ENCODE results near the gene CECR2.
"Not testable (repeated sequence)": the region's sequence is repeated elsewhere in the genome, so short reads cannot be mapped to it uniquely, and the experiment has no call there.

CECR2 gene

DNA sequence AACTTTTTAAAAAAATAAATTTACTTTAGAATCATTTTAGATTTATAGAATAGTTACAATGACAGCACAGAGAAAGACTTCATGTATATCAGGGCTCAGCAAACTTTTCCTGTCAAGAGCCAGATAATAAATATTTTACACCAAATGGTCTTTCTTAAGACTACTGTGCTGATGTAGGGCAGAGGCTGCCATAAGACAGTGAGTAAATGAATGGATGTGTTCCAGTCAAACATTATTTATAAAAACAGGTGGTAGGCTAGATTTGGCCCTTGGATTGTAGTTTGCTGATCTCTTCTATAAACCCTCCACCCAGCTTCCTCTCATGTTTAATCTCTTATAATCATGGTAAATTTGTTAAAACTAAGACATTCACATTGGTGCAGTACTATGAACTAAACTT lies 33.0 kb downstream of the CECR2 start:
- DNase-seq (ENCODE audit: low spot score) = no peak

DNA sequence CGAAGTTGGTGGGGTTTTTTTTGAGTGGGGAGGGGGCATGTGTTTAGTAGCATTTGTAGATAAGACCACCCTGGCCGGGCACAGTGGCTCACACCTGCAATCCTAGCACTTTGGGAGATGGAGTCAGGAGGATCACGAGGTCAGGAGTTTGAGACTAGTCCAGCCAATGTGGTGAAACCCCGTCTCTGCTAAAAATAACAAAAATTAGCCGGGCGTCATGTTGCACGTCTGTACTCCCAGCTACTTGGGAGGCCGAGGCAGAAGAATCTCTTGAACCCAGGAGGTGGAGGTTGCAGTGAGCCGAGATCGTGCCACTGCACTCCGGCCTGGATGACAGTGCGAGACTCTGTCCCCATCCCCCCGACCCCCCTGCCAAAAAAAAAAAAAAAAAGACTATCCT lies 34.6 kb downstream of the CECR2 start:
- no peak for DNase-seq (ENCODE audit: low spot score)

DNA sequence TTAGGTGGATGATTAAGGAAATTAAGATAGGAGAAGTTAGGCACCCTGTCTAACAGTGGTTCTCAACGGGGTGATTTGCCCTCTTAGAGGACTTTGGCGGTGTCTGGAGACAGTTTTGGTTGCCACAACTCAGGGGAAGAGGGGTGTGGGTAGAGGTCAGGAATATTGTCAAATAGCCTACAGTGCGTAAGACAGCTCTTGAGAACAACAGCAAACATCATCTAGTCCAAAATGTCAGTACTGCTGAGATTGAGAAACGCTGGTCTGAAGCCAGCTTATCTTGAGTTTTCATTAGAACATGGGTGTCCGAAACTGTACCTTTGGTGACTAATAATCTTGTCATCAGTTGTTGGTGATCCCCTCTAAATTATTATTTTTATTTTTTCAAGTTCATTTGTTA lies 38.4 kb downstream of the CECR2 start:
- DNase-seq (ENCODE audit: low spot score) = no peak

DNA sequence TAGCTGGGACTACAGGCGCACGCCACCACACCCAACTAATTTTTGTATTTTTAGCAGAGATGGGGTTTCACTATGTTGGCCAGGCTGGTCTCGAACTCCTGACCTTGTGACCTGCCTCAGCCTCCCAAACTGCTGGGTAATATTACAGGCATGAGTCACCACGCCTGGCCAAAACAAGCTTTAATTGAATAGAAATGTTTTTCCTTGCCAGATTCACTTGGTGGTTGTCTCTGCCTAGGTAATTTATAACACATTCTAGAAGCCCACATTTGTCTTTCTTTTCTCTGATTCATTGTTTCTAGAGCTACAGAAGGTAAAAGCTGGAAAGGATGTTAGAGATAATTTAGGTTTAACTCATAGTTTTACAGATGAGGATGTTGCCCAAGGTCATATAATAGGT lies 41.3 kb downstream of the CECR2 start:
- no peak for DNase-seq (ENCODE audit: low spot score)

DNA sequence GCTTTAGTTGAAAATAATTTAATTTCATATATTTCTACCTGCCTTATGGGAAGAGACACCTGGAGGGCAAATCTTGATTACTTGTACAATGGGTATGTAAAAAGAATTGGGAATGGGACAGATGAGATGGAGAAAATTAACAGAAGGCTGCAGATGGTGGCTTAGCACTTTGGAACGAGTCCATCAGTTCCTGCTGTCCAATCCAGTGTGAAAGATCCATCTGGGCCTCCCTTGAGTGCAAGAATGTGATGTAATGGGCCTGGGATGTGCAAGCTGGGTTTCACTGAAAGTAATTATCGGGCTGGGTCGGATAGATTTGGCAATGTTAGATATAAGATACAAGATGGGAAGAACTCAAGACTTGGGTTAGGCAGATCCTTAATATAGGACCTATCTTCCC lies 42.0 kb downstream of the CECR2 start:
- DNase-seq (ENCODE audit: low spot score) = no peak

DNA sequence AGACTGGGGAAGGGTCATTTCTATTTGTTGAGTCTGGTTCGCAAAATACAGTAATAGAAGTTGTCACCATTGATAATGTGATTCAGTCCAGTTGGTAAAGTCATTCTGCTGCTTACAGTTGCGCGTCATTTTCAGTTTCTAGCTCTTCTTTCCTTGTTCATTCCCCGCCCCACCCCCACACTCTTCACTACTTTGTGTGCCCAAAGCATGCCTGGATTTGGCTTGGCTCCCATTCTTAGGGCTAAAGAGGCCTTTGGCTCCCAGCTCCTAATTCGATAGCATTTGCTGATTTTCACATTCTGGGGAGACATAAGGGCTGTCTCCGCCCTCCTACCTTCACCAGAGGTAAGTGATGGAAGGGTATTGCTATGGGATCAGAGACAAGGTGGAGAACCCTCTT lies 43.0 kb downstream of the CECR2 start:
- DNase-seq (ENCODE audit: low spot score) = no peak

DNA sequence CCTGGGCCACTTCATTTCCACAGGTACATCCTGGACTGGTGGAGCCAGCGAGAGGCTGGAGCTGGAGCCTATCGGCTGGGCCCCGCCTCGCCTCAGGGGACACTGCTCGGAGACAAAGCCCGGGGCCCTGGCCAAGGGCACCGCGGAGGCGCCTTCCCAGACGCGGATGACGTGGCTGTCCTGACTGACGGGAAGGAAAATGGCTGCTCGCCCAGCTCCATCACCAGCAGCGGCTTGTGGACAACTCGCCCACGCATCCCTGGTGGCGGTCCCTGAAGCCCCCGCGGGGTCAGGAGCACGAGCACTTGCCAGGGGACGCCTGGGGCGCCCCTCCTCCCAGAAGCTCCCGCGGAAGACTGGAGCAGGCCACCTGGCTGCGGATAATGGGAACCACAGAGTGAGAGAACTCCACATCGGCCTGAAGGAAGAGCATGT lies 49.6 kb downstream of the CECR2 start:
- DNase-seq (ENCODE audit: low spot score) = no peak

DNA sequence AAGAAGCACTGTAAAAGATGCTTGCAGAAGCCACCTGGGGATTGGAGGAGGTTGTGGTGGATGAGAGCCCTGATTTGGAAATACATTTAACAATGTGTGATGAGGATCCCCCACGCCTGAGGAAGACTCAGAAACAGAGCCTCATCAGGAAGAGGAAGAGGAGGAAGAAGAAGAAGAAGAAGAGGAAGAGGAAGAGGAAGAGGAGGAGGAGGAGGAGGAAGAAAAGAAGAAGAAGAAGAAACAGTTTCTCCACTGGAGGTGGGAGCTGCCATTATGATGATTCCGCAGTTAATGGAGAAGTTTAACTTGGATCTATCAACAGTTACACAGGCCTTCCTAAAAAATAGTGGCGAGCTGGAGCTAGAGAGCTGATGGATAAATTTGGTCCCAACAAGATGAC lies 50.1 kb downstream of the CECR2 start:
- DNase-seq (ENCODE audit: low spot score) = no peak

DNA sequence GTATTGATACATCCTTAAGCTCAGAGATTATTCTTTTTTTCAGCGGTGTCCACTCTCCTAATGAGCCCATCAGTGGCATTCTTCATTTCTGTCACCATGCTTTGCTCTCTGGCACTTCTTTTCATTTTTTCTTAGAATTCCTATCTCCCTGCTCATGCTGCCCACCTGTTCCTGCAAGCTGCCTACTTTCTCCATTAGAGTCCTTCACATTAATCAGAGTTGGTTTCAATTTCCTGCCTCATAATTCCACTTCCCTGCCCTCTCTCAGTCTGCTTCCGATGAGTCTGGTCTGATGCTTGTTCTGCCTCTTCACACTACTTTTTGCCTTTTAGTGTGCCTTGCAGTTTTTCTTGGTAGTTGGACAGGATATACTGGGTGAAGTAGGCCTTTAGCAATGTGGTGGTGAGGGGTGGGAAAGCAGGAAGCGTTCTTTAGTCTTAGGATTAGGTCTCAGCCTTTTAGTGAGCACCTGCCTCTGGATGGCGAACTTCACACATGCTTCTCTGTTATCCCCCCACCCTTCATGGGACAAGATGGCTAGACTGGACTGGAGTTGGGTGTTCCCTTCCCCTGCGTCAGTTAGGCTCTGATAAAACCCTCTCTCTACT lies 53.6 kb downstream of the CECR2 start:
- DNase-seq (ENCODE audit: low spot score) = no peak

DNA sequence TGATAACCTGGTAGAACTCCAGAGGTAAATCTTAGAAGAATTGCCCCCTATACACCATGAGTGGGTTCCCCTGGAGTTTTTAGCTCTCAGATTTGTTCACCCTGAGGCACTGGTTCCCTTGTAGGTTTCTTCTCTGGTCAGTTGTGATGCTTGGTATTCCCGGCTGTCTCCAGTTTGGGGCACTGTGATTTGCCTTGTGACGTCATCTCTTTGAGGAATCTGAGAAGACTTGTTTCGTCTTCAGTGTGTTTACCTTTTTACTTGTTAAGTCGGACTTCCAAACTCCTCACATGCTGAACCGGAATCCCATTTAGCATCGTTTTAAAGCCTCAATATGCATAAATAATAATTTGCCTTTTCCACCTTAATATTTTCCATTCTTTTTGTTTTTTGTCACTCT lies 54.4 kb downstream of the CECR2 start:
- DNase-seq (ENCODE audit: low spot score) = no peak

DNA sequence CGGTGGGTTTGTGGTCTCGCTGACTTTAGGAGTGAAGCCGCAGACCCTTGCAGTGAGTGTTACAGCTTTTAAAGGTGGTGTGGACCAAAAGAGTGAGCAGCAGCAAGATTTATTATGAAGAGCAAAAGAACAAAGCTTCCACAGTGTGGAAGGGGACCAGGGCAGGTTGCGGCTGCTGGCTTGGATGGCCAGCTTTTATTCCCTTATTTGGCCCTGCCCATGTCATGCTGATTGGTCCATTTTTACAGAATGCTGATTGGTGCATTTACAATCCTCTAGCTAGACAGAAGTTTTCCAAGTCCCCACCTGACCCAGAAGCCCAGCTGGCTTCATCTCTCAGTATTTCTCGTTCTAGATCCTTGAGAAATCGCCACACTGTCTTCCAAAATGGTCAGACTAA lies 58.3 kb downstream of the CECR2 start:
- not testable (repeated sequence) for DNase-seq (ENCODE audit: low spot score)

DNA sequence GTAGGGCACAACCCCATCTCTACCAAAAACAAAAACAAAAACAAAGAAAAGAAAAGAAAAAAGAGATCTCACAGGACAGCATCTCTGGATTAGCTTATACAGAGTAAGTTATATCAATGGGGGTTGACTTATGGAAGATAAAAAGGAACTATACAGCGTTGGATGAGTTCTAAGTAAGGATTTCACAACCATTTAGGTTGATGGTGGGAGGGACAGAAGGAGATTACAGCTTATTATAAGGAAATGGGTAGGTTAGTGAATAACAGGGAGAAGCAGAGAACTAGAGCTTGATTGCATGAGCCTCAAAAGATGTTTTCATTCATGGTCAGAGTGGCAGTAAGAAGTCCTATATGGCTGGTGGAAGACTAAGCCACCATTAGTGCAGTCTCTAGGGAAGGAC lies 60.3 kb downstream of the CECR2 start:
- no peak for DNase-seq (ENCODE audit: low spot score)

DNA sequence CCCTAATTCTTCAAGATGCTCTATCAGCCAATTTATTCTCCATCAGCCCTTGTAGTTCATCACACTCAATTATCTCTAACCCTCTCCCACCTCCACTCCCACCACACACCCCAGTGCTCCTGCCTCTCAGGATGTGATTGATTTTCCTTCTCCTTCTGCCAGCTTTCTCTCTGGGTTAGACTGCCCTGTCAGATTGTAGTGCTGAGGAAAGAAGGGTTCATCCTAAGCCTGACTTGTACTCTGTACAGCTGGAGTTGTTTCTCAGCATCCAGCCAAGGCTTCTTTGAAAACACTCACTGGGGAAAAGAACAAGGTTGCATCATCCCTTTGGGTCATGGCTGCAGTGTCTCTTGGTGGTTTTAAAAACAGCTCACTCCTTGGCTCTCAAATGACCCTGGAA lies 61.2 kb downstream of the CECR2 start:
- peak; percentile 6 for DNase-seq (ENCODE audit: low spot score)

DNA sequence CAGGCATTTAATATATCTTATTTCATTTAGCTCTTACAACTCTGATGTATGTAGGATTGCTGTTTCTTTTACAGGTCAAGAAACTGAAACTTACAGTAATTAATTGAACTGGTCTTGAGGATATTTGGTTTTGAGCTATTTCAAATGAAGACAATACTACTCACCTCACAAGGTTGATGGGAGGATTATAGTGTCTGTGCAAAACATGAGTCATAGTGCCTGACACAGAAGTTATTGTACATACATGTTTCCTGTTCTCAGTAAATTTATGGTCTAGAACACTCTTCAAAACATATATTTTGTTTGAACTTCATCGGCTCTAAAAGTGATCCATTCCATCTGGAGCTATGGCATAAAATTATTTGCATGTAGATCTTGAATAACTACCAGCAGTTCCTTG lies 61.9 kb downstream of the CECR2 start:
- DNase-seq (ENCODE audit: low spot score) = no peak

DNA sequence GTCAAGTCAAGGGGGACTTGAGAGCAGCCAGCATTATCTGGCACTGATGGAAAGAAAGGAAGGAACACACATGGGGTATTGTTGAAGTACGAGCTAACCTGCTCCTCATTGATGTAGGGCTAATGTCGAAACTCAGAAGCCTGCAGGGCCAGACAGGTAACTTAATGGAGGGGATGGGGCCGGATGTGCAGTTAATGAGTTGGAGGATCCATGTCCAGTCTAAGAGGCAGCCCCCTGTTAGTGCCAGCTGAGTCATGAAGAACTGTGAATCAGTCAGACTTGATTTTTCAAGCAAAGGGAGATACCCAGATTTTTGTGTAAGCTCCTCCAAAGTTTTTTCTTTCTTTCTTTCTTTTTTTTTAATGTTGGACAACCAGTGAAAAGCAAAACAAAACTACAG lies 65.6 kb downstream of the CECR2 start:
- DNase-seq (ENCODE audit: low spot score) = no peak

DNA sequence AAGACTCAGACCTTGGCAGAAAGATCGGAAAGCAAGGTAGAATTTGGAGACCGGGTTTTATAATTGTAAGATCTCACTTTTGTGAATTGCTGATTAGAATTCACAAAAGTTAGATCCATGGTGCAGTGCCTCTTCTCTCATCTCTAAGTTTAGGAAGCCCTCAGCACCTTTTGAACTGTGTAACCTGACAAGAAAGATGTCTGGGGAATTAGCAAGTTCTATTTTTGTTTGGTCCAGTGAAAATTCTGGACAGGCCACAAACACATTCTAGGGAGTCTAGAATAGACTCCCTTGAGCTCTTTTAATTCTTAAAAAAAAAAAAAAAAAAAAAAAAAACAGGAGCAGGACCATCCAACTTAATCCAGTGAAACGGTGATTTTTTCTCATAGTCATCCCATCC lies 66.1 kb downstream of the CECR2 start:
- no peak for DNase-seq (ENCODE audit: low spot score)

DNA sequence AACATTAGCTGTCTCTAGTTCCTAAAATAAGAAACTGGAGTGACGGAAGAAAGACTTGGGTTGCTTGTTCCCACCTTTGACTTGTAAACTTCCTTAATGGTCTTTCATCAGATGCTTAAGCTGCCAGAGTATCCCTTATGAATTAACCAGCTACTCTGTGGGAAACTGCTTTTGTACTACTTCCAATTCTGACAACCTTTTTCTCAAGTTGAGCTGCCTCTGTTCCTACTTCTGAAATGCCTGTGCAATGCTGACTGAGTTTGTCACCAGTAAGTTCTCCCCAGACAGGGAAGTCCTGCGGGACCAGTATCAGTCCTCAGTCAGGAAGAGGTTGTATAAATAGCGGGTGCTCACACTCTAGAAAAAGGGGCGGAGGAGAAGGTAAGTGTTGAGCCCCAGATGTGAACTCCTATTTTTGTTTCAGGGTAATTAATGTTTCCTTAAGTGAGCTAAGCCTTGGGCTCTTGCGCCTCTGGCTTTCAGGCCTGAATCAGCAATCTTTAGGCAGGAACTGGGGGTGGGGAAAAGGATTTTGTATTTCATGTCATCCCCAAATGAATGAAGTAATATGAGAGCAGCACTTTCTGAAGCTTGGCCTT lies 67.2 kb downstream of the CECR2 start:
- no peak for DNase-seq (ENCODE audit: low spot score)

DNA sequence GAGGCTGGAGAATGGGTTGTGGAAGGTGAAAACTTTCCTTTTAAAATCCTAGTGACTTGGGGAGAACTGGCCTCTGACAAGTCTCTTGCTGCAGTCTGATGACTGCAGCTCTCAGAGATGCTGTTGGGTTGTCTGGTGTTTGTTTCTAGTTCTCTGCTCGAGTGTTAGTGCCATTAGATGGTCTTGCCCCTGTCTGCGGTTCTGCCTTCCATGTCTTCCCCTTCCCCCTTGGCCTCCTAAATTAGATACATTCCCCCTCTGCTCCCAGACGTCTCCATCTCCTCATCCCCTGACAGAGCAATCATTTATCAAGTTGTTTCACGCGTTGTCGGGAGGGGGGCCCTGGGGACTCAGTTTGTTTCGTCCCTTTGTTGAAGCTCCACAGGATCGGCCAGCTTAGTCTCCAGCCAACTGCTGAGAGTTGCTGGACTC lies 67.7 kb downstream of the CECR2 start:
- DNase-seq (ENCODE audit: low spot score) = peak; percentile 35

DNA sequence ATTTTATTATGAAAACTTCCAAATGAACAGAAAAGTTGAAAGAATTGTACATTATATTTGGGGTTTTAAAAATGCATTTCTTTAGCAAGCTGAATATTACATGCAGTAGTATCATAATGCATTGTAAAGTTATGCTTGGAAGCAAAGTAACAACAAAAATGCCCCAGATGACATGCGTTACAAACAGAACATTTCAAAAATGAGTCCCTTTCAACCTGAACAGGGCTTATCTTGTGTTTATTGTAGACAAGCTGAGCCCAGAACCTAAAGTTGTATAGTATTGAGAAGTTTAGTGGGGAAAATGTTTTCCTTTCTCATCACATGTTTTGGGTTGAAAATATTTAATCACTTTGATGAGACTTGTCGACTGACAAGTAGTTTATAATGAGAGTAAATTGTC lies 68.8 kb downstream of the CECR2 start:
- no peak for DNase-seq (ENCODE audit: low spot score)

DNA sequence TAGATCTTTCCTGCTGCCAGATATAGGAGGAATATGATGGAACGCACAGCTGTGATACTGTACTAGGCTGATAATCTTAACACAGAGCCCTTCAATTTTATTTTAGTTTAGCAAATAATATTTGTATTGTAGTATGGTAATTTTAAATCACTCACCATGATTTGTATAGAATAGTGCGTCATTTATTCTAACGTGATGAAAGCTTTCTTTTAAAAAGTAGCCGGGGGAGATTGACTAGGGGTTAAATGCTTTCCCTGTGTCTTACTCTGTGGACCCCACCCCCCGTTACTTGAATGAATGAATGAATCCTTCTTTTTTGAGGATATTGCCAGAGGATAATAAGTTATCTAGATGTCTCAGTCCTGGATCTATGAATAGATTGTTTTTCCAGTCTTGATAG lies 72.1 kb downstream of the CECR2 start:
- DNase-seq (ENCODE audit: low spot score) = no peak

DNA sequence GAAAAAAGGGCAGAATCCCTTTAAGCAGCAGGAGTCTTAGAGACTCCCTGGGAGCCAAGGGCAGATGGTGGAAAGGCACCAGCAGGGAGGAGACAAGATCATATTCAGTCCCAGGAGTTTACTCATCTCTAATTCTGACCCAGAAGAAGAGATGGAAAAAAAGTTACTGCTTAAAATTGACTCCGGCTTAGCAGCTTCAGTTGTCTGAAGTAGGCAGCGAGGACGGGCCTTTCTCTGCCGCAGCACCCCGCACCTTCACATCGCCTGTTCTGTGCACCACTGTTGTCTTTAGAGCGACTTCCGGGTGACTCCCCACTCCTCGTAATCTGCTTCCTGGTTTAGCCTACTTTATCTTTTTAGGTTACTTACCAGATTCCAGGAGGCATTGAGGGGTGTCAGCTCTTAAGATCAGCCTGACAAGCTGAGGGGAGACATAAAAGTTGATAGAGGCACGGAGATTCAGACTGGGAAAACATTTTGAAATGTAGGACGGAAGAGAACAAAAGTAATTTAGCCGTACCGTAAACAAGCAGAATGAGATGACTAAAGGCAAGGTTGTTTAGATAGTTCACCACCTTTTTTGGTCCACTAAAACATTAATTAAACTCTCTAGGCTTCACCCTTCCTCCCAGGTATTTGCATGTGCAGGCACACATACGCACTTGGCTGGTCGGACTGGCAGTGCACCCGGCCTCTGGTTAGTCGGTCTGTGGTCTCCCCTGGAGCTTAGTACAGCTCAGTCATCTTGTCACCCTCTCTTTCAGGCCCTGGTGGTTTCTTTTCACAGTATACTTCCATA lies 74.3 kb downstream of the CECR2 start:
- DNase-seq (ENCODE audit: low spot score) = no peak

DNA sequence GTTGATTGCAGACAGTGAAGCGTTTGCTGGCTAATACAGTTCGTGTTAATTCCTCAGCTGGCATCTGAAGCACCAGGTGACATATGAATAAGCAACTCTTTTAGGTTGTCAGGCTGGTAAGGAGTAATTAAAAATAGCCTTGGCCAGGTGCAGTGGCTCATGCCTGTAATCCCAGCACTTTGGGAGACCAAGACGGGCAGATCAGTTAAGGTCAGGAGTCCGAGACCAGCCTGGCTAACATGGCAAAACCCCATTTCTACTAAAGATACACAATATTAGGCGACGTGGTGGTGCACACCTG lies 74.9 kb downstream of the CECR2 start:
- no peak for DNase-seq (ENCODE audit: low spot score)

DNA sequence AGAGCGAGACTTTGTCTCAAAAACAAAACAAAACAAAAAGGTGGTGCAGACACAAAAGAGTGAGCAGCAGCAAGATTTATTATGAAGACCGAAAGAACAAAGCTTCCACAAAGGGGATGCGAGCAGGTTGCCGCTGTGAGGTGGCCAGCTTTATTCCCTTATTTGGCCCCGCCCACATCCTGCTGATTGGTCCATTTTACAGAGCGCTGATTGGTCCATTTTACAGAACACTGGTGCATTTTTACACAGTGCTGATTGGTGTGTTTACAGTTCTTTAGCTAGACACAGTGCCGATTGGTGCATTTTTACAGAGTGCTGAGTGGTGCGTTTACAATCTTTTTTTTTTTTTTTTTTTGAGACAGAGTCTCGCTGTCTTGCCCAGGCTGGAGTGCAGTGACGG lies 77.4 kb downstream of the CECR2 start:
- no peak for DNase-seq (ENCODE audit: low spot score)

All from SK-N-DZ (cell line).